Lower lobe of right lung (tissue), 2 donors: ENCODE measurements around the gene WDR1. TPM values are rescaled to one million over a fixed set of nuclear protein-coding genes. Genes with fewer than 3 reads are reported as not detected.

Source experiments
- ATAC-seq, 2 donors: fragments of 200-7000 bp; cut with Tn5 transposase; one replicate each; pipeline ENCODE4 v1.9.1; 2020 to 2022; ENCODE audit warnings: mild to moderate bottlenecking in 2 of 2, moderate library complexity in 2 of 2
- DNase-seq: peaks from one replicate; pipeline ENCODE4 v3.0.0-alpha.2; 2020
- H3K27ac ChIP-seq: fragments of 200-600 bp; one replicate; pipeline ENCODE4 v1.8.0; 2022
- H3K27me3 ChIP-seq: fragments of 200-600 bp; one replicate; pipeline ENCODE4 v1.8.0; 2022; ENCODE audit warnings: low read depth
- H3K36me3 ChIP-seq: fragments of 200-600 bp; one replicate; pipeline ENCODE4 v1.8.0; 2022; ENCODE audit warnings: mild to moderate bottlenecking
- H3K4me1 ChIP-seq: fragments of 200-600 bp; one replicate; pipeline ENCODE4 v1.8.0; 2022
- H3K4me3 ChIP-seq: fragments of 200-600 bp; one replicate; pipeline ENCODE4 v1.8.0; 2022; ENCODE audit warnings: mild to moderate bottlenecking
- H3K9me3 ChIP-seq: fragments of 200-600 bp; one replicate; pipeline ENCODE4 v1.8.0; 2022
- CTCF ChIP-seq: fragments of 200-600 bp; IDR thresholded peaks from one replicate; pipeline ENCODE4 v1.8.0; 2022; ENCODE audit warnings: antibody characterized with exemption, mild to moderate bottlenecking
- intact Hi-C: fragments of 100-400 bp; cut with DNase I; formaldehyde crosslinking; loops from one replicate; pipeline ENCODE4 v1.11.0; 2022
- total RNA-seq: library from RNA; stranded (reverse); fragmentation: NEBNext Ultra II Directional; extraction: Animal tissue kit (Norgen Biotek cat#: 25700); gene quantifications from one replicate; pipeline ENCODE4 v1.2.1, GENCODE V29; 2021
- donor health status: DM: no; HTN: yes; CAD: no; lungs with severe emphysema.

The WDR1 gene
- total RNA-seq, 1 donor from 2014 or later, result 233 TPM

- no peaks in the 10 kb centered on the region for H3K36me3 ChIP-seq
- H3K27ac ChIP-seq, result no peak overlapping the region
- no peaks in the 10 kb centered on the region for H3K4me1 ChIP-seq
- DNase-seq, result no peak
- no peaks in the 10 kb centered on the region for H3K27me3 ChIP-seq
- H3K9me3 ChIP-seq, result peaks cover 6% of the 10 kb centered on the region
- no peak for ATAC-seq
- no peak overlapping the region for H3K4me3 ChIP-seq
- no peak for TF ChIP-seq CTCF
- intact Hi-C loops, result no loop called here
These were observed 75.6 kb downstream of the WDR1 start for GRCh38 chr4:10041036-10041435.

- intact Hi-C loops, result no loop called here
- ATAC-seq (no peak), DNase-seq (no peak)
- Histone ChIP-seq H3K27ac (no peak overlapping the region), H3K27me3 (no peaks in the 10 kb centered on the region), H3K4me3 (no peak overlapping the region), H3K9me3 (peaks cover 6% of the 10 kb centered on the region), H3K36me3 (no peaks in the 10 kb centered on the region), H3K4me1 (no peaks in the 10 kb centered on the region)
- TF ChIP-seq CTCF, result no peak
These were observed 76.3 kb downstream of the WDR1 start for GRCh38 chr4:10040049-10040892.

- no peak overlapping the region for H3K4me3 ChIP-seq
- H3K27me3 ChIP-seq, result no peaks in the 10 kb centered on the region
- intact Hi-C loops, result no loop called here
- no peaks in the 10 kb centered on the region for H3K36me3 ChIP-seq
- no peak for ATAC-seq
- H3K27ac ChIP-seq, result no peak overlapping the region
- DNase-seq, result no peak
- H3K9me3 ChIP-seq, result no peaks in the 10 kb centered on the region
- H3K4me1 ChIP-seq, result peaks cover 20% of the 10 kb centered on the region
- TF ChIP-seq CTCF, result no peak
These were observed 79.7 kb downstream of the WDR1 start for GRCh38 chr4:10036807-10037342.

DNA sequence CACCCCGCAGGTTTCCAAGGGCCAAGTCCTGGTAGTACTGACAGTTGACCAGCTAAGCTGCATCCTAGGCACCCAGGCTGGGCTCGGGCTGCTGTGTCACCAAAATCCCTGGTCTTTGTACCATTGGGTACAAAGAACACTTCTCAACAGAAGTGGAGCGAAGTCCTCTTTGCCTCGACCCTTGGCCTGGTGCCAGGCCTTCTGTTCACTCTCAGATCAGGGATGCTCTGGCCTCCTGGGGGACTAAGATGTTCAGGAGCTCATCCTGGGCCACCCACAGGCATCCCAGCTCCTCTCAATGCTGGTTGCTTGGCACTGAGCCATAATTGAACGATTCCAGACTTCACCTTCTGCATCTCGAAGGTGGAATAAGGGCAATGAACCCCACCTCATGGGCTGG, 81.5 kb downstream of the WDR1 start:
- H3K4me3 ChIP-seq, result no peak overlapping the region
- H3K27me3 ChIP-seq, result no peaks in the 10 kb centered on the region
- ATAC-seq, result no peak
- peaks cover 30% of the 10 kb centered on the region for H3K4me1 ChIP-seq
- no peak overlapping the region for H3K27ac ChIP-seq
- no peak for TF ChIP-seq CTCF
- DNase-seq, result no peak
- no peaks in the 10 kb centered on the region for H3K36me3 ChIP-seq
- intact Hi-C loops, result no loop called here
- H3K9me3 ChIP-seq, result no peaks in the 10 kb centered on the region

DNA sequence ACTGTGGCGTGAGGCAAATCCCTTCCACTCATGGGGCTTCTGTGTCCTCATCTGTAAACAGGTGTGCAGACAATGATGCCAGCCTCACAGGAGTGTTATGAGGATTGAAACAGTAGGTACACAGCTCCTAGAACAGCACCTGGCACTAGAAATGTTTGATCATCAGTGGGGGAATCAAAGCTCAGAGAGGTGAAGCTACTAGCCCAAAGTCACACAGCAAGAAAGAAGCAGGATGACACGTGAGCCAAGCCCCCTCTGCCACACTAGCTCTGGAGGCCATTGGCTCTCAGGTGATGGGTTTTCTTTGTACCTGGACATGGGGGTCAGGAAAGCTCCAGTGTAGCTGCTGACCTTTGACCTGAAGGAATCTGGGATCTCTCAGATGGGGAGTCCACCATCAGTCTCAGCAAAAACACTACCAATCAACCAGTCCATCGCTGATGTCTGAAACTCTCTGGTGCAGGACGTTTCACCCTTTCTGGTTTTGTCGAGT, 81.9 kb downstream of the WDR1 start:
- no peak for ATAC-seq

More for the DNA sequence above, 81.9 kb downstream of the WDR1 start:
- intact Hi-C loops, result no loop called here
- no peaks in the 10 kb centered on the region for H3K27me3 ChIP-seq
- peaks cover 30% of the 10 kb centered on the region for H3K4me1 ChIP-seq
- no peak overlapping the region for H3K4me3 ChIP-seq
- H3K9me3 ChIP-seq, result no peaks in the 10 kb centered on the region
- H3K27ac ChIP-seq, result no peak overlapping the region
- H3K36me3 ChIP-seq, result no peaks in the 10 kb centered on the region
- no peak for TF ChIP-seq CTCF
- DNase-seq, result no peak
